ES-I3 (cell line): ENCODE measurements around the gene CIT.
"Not testable (repeated sequence)": the region's sequence is repeated elsewhere in the genome, so short reads cannot be mapped to it uniquely, and the experiment has no call there.

Experiments
- H3K36me3 ChIP-seq: 2 replicates; pipeline ENCODE4 v1.6.1; 2013; ENCODE audit warnings: mild to moderate bottlenecking, low read length, control low read depth, moderate library complexity; ENCODE audit not compliant: insufficient read depth
- H3K4me1 ChIP-seq: 2 replicates; pipeline ENCODE4 v1.6.1; 2013; ENCODE audit warnings: mild to moderate bottlenecking, control low read depth, low read length; ENCODE audit not compliant: insufficient read depth
- H3K9ac ChIP-seq: 2 replicates; pipeline ENCODE4 v1.6.1; 2013; ENCODE audit warnings: low read depth, mild to moderate bottlenecking, low read length, moderate library complexity
- H3K9me3 ChIP-seq: 2 replicates; pipeline ENCODE4 v1.6.1; 2013; ENCODE audit warnings: mild to moderate bottlenecking, low read length, moderate library complexity; ENCODE audit not compliant: control insufficient read depth, insufficient read depth

The CIT gene

DNA sequence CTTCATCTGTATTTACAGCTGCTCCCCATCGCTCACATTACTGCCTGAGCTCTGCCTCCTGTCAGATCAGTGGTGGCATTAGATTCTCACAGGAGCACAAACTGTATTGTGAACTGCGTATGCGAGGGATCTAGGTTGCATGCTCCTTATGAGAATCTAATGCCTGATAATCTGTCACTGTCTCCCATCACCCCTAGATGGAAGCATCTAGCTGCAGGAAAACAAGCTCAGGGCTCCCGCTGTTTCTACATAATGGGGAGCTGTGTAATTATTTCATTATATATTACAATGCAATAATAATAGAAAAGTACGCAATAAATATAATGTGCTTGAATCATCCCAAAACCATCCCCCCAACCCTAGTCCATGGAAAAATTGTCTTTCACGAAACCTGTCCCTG lies 219.0 kb downstream of the CIT start:
- not testable (repeated sequence) for H3K9me3 ChIP-seq, H3K36me3 ChIP-seq, H3K9ac ChIP-seq, H3K4me1 ChIP-seq

- not testable (repeated sequence) for H3K4me1 ChIP-seq, H3K9me3 ChIP-seq, H3K36me3 ChIP-seq, H3K9ac ChIP-seq
Measured at GRCh38 chr12:119657001-119657400, 220.1 kb downstream of the CIT start.

- Histone ChIP-seq H3K4me1 (no peaks in the 10 kb centered on the region), H3K9me3 (peaks cover 5% of the 10 kb centered on the region), H3K36me3 (no peaks in the 10 kb centered on the region)
Measured at GRCh38 chr12:119652665-119653064, 224.5 kb downstream of the CIT start.

GRCh38 chr12:119649202-119649808 lies 227.8 kb downstream of the CIT start:
- Histone ChIP-seq H3K9ac (no peak overlapping the region), H3K9me3 (peaks cover 5% of the 10 kb centered on the region), H3K36me3 (no peaks in the 10 kb centered on the region), H3K4me1 (no peaks in the 10 kb centered on the region)

More at GRCh38 chr12:119652665-119653064, 224.5 kb downstream of the CIT start:
- H3K9ac ChIP-seq, result no peak overlapping the region

DNA sequence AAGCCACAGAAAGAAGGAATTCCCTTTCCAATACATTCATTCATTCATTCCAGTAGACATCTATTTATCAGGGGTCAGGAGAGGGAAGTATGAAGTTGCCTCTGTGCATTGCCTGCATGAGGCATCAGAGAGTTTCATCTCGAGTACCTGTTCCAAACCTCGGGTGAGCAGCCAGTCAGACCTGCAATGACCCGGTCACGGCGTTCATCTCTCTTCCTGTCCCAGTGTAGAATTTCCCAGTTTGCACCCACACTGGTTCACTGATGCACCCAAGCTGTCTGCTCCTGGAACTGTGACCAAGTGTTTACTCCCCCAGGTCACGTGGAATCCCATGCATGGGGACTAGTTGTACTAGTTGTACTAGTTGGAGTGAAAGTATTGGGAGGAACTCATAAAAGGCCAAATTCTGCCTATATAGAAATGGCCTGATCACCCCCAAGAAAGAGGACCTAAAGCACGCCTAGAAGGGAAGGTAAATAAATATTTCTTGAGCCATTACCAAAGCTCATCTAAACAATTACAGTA lies 231.5 kb downstream of the CIT start:
- Histone ChIP-seq H3K9ac (no peak overlapping the region), H3K36me3 (no peaks in the 10 kb centered on the region), H3K4me1 (no peaks in the 10 kb centered on the region), H3K9me3 (no peaks in the 10 kb centered on the region)

GRCh38 chr12:119644930-119645329 lies 232.2 kb downstream of the CIT start:
- H3K36me3 ChIP-seq, result no peaks in the 10 kb centered on the region
- H3K9me3 ChIP-seq, result no peaks in the 10 kb centered on the region
- no peak overlapping the region for H3K9ac ChIP-seq
- H3K4me1 ChIP-seq, result no peaks in the 10 kb centered on the region

DNA sequence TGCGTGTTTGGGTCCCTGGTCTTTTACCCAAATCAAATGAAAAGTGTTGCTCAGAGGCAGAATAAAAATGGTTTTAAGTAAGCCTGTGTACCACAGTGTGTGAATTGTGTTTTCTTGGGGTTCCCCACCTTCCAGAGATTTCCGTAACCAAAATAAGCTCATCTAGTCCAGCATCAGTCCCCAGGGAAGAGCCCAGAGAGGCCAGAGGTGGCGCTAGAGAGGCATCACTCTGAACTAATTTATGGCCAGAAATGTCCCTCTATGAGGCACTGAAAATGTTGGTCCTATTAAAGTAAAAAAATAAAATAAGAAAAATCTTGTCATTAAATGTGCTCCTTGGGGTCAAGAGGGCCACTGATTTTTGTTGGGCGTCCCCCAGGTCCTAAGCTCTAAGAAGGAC lies 234.1 kb downstream of the CIT start:
- no peaks in the 10 kb centered on the region for H3K36me3 ChIP-seq
- H3K9ac ChIP-seq, result no peak overlapping the region
- no peaks in the 10 kb centered on the region for H3K9me3 ChIP-seq
- H3K4me1 ChIP-seq, result no peaks in the 10 kb centered on the region
